GM21825 (cell line): ENCODE results near the gene TBATA.
"Not testable (repeated sequence)": the region's sequence is repeated elsewhere in the genome, so short reads cannot be mapped to it uniquely, and the experiment has no call there.

Experiments used
- ATAC-seq: cut with Tn5 transposase; IDR thresholded peaks from one replicate; pipeline ENCODE4 v1.9.1; 2021; ENCODE audit warnings: mild to moderate bottlenecking, moderate library complexity; ENCODE audit not compliant: unreplicated experiment

Gene TBATA

DNA sequence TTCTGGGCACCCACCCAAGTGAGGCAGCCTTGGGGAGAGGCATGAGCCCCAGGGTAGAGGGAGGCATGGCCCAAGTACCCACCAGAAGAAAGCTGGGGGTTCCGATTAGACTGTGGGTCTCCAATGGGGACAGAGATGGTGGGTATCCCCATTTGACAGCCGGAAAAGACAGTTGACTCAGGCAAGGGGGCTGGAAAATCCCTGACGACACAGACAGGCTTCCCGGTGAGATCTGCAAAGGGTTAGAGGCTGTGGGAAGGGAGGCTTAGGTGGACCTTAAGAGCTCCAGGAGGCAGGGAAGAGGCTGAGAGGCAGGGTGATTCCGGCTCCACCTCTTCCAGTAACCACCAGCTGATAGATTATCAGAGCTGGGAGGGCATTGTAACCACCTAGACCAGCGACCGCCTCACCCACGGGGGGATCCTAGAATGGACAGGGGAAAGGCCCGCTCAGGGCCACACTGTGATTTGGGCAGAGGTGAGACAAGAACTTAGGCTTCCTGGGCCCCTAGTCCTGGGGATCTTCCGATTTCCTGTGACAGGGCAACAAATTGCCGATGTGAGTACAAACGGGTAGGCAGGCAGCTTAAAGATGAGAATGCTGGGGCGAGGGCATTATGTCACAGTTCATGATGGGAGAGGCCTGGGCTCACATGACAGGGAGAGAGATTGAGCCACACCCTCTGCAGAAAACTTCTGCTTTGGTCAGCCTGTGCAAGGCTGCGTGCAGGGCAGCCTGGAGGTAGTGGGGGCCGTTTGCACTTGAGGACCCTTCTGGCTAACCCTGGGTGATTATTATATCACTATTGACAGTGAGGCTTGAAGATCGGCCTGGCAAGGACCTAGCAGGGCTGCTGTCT is 5.4 kb downstream of the TBATA start:
- no peak for ATAC-seq

DNA sequence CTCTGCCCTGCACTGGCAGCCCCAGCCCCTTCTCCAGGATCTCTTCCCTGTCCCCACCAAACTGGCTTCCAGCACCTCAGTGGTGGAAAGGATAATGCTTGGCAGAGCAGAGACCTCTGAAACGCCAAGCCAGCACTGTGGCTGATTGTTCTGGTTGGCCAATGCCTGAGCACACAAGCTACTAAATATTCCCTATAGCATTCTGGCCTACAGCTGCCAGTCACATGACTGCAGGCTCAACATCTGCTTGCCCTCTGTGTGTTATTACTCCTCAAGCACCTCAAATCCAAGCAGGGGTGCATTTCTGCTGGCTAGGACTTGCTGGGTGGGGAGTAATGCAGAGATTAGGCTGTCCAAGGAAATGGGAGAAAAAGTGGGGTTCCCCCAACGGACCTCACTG is 6.1 kb downstream of the TBATA start:
- ATAC-seq, result no peak

DNA sequence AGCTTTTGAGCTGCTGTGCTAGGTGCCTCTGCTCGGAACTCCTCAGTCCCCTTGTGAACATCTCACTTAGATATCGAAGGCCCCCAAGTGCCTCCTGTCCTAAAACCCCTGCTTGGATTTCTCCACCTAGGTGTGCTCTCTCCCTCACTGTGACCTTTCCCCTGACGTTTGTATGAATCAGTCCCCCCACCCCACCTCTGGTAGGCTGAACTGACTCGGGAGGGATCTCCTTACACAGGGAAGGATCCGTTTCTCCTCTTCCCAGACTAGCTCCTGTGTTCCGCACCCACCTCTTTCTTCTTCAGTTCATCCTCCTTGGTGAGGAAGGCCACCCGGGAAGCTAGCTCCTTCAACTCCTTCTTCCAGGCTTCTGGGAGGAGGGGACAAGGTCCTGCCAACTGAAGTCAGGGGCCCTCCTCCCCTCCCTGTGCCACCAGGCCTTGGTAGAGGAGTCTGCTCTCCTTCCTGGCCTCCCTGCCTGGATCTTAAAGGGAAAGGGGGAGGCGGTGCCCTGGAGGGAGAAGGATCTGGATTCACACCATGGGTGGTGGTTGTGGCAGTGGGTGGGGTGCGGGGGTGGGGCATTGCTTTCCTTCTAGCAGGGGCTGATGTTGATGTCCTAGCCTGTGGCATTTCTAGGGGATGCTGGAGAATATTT is 6.8 kb downstream of the TBATA start:
- no peak for ATAC-seq

DNA sequence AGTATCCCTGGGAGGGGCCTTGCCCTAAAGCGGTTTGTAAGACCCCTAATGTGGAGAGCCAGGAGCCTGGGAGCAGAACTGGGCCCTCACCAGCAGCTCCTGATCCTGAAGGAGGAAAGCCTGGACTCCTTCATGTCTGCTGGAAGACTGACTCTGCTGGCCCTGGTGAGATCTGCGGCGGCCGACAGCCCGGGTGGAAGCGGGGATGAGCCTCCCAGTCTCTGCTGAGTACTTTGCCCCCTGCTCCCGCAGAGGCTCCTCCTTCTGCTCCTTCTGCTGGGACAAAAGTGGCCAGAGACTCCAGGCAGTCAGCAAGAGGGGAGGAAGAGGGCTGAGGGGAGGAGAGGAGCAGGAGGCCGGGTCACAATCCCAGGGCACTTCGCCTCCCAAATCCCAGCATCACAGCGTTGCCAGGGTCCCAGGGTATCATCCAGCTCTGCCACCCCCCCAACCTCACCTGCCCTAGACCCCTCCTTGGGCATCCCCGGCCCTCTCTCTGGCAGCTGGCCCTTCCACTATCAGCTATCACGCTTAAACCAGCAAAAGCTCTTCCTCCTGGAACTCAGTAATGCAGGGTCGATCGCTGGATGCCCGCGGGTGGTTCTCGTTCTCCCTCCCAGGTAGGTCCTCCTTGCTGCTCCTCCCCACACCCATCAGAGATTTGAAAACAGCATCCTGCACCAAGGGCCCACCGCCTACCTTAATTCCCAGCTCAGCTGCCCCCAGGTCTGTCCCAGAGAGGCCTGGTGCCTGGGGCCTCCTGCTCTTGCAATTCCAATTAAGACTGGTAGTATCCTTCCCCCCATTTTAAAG is 7.9 kb downstream of the TBATA start:
- ATAC-seq, result no peak

DNA sequence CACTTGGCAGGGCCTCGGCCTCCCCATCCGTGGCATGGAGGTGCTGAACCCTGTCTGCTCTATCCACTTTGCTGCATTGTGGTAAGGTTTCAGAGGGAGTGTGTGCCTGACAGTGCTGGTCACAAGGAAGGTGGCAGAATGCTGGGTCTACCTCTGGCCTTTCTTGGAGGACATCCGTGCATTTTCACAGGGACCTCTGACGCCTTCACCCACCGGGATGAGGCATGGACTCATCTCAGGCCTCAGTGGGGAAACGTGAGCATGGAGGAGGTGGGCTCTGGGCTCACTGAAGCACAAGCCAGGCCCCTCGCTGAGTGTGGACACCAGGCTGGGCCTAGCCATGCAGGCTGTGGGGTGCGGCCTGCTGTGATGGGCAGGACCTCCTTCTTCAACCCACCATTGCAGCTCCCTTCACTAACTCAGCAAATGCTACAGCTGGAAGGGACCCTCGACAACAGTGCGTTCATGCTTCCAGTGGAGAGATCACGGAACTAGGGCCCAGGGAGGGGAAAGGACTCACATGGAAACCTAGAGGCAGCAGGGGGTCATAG is 8.6 kb downstream of the TBATA start:
- no peak for ATAC-seq

DNA sequence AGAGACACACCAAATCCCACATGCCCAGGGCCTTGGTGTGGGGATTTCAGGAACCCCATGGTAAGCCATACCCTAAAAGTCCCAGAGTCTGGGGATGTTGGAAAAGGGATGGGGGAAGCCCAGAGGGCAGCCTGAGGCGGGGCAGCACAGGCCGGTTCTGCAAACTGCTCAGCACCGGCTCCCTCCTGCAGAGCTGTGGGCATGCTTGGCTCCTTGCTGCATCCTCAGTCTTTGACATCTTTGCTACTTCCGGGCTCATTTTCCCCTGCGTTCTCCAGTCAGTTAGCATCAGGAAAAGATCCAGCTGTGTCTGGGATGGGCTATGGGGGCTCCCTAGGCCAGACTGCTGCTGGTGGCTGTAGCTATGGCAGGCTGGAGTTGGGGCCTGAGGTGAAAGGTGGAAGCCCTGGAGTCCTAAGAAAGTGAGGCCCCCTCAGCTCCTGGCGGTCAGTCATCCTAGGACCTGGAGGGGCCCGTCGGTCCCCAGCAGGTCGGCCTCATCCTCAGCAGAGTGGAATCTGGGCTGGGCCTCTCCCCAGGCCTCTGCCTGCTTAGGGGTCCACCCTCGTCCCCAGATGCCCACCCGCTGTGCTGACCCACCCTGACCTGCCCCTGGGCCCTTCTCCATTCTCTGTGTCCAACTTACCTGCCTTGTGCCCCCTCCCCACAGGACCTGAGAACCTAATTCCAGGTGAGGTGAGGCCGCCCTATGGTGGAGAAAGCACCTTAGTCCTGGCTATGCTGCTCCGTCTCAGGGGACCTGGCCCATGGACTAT is 9.3 kb downstream of the TBATA start:
- ATAC-seq, result no peak

DNA sequence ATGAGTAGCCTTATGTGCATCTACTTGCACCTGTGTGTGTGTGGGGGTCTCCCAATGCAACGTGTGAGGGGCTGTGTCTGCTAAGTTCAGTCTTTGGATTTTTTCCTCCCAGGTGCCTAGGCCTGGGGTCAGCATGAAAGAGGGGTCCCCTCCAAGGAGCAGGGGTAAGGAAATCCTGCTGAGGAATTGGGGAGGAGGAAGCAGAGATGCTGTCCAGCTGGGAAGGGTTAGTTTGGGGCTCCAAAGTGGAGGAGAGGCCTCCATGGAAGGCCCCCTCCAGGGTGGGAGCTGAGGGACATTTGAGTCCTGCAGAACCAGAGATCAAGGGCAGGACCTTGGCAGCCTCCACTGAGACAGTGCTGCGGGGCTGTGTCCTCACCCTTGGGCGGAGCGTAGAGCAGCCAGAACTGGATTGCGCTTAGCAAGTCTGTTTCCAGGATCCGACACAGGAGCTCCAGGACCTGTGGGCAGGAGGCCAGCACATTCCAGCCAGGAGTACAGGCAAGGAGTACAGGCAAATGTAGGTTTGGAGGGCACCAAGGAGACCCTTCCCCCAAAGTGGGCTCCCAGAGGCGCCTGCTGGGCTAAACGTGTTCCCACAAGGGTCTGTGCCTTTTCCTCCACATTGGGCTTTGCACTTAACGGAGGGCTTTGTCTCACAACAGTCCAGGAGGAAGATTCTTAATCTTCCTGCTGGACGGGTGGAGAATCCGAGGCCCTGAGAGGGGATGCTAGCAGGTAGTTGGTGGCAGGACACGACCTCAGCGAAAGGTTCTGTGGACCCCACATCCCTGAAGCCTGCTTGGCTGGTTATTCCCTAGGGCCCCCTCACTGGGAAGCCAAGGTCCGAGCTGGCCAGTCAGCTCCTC is 10.1 kb downstream of the TBATA start:
- no peak for ATAC-seq

DNA sequence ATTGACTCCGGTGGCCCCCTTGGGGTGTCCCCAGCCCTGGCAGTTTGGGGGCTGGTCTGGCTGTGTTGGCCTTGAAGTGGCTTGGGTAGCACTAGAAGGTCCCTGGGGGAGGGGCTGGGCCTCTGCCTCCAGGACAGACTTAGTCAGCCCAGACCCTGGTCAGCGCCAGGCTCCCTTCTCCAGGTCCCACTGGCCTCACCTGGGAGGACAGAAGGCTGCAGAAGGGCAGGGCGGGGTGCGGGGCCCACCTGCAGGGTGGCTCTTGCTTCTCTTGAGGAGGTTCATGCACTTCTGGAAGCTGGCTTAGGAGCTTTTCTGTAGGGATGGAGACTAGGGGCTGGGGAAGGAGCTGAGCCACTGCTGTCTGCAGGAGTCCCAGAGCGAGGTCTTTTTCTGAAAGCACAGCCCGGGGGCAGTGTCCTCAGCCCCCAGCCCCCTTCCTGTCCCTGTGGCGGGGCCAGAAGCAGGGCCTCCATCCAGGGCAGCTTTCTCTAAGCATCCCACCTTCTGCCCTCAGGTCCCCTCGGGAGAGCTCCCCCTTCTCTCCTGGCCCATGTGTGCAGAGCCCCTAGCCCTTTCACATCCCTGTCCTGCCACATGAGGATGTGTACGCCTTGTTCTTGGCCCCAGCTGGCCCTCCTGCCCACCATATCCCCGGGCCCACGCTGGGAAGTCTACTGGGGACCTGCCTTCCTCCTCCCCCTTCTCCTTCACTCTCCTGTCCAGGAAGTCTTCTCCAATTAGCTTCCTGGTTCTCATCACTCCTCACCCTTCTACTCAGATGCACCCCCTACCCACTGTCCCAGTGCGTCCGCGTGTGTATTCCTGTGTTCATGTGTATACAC is 11.0 kb downstream of the TBATA start:
- ATAC-seq, result no peak

DNA sequence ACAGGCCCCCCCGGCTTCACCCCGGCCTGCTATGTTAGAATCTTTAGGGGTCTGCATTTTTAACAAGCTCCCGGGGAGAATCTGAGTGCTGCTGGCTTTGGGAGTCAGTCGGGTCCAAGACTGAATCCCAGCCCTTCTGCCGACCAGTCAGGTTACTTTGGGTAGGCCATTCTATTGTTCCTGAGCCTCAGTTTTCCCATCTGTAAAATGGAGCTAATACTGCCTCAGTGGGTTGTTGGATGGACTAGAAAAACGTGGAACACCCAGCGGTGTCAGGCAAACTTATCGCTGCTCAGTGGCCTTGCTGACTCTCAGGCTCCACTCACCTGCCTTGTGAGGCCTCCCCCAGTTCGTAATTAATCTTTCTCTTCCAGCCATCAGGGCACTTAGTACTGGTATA is 11.7 kb downstream of the TBATA start:
- ATAC-seq, result no peak

DNA sequence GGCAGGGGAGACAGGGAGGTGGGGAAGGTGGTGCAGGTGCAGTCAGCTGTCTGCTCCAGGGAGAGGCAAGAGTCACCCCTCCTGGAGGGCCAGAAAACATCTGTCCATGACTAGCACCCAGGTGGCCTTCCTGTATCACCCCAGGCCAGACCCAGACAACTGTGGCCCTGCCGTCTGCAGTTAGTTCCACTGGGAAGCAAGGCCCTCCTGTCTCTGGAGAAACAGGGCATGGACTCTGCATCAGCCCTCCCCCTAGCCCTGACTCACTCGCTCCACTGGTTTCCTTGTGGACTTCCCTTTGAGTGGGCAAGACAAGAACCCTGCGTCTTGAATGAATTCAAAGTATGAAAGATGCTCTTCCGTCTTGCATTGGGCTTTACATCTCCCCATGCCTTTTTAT is 12.6 kb downstream of the TBATA start:
- no peak for ATAC-seq

DNA sequence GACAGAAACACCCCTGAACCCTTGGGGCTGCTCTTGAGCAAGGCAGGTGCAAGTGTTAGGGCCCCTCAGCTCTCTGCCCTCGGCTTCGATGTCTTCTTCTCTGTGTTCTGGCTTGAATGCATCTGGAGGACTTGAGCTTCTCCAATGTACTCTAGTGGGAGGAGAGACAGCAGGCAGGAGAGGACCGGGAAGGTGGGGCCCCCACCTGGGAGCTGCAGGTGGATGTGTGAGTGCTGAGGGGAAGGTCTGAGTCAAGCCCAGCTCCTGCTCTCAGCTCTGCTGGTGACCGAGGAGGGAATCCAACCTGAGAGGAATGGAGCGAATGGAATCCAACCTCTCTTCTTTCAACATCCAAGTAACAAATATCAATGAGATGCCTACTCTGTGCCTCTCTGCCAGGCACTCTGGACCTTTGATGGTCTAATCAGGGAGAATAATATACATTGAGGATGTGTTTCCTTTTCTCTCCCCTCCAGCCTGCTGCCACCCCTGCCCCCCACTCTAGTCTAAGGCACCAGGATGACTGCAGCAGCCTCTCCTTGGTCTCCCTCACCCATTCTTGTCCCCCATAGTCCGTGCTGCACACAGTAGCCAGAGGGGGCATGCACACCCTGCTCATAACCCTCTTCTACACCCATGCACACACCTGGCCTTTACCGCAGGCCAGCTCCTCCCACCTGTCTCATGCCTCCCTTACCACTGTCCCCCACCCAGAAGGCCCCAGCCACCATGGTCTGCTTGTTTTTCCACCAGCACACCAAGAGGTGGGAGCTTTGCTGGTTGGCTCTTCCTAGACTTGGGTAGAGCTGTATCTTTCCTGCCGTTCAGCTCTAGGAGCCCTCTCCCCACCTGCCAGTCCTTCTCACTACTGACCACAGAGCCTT is 13.6 kb downstream of the TBATA start:
- no peak for ATAC-seq

DNA sequence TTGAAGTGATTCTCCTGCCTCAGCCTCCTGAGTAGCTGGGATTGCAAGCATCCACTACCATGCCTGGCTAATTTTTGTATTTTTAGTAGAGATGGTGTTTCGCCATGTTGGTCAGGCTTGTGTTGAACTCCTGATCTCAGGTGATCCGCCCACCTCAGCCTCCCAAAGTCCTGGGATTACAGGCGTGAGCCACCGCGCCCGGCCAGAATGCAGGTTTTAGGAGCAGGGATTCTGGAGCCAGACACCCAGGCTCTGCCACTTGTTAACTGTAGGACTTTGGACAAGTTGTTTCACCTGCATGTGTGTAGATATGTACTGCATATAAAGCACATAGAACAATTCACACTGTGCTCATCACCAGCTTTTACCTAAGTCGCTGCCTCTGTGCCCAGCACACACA is 14.7 kb downstream of the TBATA start:
- not testable (repeated sequence) for ATAC-seq

DNA sequence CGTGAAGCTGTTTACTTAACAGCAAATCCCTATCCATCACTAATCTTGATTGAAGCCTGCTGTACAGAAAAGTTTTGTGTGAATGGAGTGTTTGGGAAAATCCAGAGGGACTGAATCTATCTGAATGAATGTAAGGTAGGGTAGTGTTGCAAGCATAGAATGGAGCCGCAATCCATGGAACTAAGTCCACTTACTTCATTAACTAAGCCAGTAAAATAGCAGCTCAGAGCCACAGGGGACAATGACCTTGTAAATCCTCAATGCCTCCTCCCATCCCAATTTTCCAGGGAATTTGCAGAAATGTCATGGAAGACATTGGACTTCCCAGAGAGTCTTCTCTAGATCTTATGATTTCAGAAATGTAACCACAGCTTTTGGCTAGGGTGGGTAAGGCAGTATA is 15.2 kb downstream of the TBATA start:
- no peak for ATAC-seq

DNA sequence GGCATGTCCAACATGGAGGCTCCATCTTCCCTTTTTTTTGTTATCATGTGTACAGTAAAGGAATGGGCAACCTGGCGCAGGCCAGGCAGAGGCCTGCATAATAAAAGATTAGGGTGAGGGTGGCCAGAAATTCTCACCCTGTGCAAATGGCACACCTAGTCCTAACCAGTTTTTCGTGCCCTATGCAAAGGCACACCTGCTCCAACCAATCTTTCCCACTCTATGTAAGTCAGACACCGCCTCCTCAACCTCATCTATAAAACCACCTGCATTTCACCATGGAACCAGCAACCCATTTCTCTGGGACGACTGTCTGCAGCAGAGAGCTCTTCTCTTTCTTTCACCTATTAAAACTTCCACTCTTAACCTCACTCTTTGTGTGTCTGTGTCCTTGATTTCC is 16.1 kb downstream of the TBATA start:
- no peak for ATAC-seq

DNA sequence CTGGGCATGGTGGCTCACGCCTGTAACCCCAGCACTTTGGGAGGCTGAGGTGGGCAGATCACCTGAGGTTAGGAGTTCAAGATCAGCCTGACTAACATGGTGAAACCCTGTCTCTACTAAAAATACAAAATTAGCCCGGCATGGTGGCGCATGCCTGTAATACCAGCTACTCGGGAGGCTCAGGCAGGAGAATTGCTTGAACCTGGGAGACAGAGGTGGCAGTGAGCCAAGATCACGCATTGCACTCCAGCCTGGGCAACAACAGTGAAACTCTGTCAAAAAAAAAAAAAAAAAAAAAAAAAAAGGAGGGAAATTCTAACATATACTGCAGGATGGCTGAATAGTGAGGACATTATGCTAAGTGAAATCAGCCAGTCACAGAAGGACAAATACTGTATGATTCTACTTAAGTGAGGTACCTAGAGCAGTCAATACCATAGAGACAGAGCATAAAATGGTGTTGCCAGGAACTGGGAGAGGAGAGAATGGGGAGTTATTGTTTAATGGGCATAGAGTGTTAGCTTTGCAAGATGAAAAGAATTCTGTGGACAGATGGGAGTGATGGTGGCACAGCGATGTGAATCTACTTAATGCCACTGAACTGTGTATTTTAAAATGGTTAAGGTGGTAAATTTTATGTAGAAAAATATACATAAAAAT is 17.0 kb downstream of the TBATA start:
- not testable (repeated sequence) for ATAC-seq

DNA sequence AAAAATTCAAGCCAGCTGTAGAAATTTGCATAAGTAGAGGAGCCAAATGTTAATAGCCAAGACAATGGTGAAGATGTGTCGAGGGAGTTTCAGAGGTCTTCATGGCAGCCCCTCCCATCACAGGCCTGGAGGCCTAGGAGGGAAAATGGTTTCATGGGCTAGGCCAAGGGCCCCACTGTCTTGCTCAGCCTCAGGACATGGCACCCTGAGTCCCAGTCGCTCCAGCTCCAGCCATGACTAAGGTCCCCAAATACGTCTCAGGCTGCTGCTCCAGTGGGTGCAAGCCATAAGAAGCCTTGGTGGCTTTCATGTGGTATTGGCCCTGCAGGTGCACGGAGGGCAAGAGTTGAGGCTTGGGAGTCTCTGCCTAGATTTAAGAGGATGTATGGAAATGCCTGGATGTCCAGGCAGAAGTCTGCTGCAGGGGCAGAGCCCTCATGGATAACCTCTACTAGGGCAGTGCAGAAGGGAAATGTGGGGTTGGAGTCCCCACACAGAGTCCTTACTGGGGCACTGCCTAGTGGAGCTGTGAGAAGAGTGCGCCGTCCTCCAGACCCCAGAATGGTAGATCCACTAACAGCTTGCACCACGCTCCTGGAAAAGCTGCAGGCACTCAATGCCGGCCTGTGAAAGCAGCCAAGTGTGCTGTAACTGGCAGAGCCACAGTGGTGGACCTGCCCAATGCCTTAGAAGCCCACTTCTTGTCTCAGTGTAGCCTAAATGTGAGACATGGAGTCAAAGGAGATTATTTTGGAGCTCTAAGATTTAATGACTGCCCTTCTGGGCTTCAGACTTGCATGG is 19.2 kb downstream of the TBATA start:
- ATAC-seq, result no peak
